Osteocyte (in vitro differentiated cells): ENCODE results near the gene ISG15. TPM values are rescaled to one million over a fixed set of nuclear protein-coding genes. Genes with fewer than 3 reads are reported as not detected.

Source experiments
- DNase-seq: peaks from one replicate; pipeline ENCODE4 v3.0.0; 2021; ENCODE audit warnings: mixed read lengths; ENCODE audit not compliant: unreplicated experiment; ENCODE audit errors: extremely low spot score
- H3K27ac Mint-ChIP-seq: one replicate; pipeline ENCODE4 v1.8.0; 2021; ENCODE audit warnings: mild to moderate bottlenecking, mixed read lengths; ENCODE audit not compliant: unreplicated experiment
- H3K27me3 Mint-ChIP-seq: one replicate; pipeline ENCODE4 v1.8.0; 2021; ENCODE audit warnings: mixed read lengths; ENCODE audit not compliant: unreplicated experiment
- H3K36me3 Mint-ChIP-seq: one replicate; pipeline ENCODE4 v1.8.0; 2021; ENCODE audit warnings: mixed read lengths; ENCODE audit not compliant: unreplicated experiment
- H3K4me1 Mint-ChIP-seq: one replicate; pipeline ENCODE4 v1.8.0; 2021; ENCODE audit warnings: mixed read lengths; ENCODE audit not compliant: unreplicated experiment
- H3K4me3 Mint-ChIP-seq: one replicate; pipeline ENCODE4 v1.8.0; 2021; ENCODE audit warnings: mild to moderate bottlenecking, moderate library complexity, mixed read lengths; ENCODE audit not compliant: unreplicated experiment
- H3K9me3 Mint-ChIP-seq: one replicate; pipeline ENCODE4 v1.8.0; 2021; ENCODE audit warnings: mixed read lengths; ENCODE audit not compliant: unreplicated experiment
- CTCF ChIP-seq: fragments of 200-600 bp; sonication (generic); IDR thresholded peaks from 2 replicates; pipeline ENCODE4 v1.5.0; 2021; ENCODE audit warnings: antibody characterized with exemption, mild to moderate bottlenecking, moderate library complexity
- total RNA-seq: library from RNA; stranded (reverse); gene quantifications from 2 replicates; pipeline ENCODE4 v1.2.1, GENCODE V29; 2021

Gene ISG15
- total RNA-seq, 1 donor from 2014 or later, result 30.6 TPM

GRCh38 chr1:980602-981395 lies 32.5 kb upstream of the ISG15 start:
- H3K27me3 Mint-ChIP-seq, result no peaks in the 10 kb centered on the region
- H3K9me3 Mint-ChIP-seq, result no peaks in the 10 kb centered on the region
- no peak overlapping the region for H3K27ac Mint-ChIP-seq
- H3K36me3 Mint-ChIP-seq, result no peaks in the 10 kb centered on the region
- TF ChIP-seq CTCF, result no peak
- no peak overlapping the region for H3K4me3 Mint-ChIP-seq
- peaks cover 5% of the 10 kb centered on the region for H3K4me1 Mint-ChIP-seq
- DNase-seq, result no peak

GRCh38 chr1:981491-981954 lies 31.8 kb upstream of the ISG15 start:
- Mint-ChIP-seq H3K4me1 (peaks cover 5% of the 10 kb centered on the region), H3K27me3 (no peaks in the 10 kb centered on the region)
- DNase-seq, result no peak

DNA sequence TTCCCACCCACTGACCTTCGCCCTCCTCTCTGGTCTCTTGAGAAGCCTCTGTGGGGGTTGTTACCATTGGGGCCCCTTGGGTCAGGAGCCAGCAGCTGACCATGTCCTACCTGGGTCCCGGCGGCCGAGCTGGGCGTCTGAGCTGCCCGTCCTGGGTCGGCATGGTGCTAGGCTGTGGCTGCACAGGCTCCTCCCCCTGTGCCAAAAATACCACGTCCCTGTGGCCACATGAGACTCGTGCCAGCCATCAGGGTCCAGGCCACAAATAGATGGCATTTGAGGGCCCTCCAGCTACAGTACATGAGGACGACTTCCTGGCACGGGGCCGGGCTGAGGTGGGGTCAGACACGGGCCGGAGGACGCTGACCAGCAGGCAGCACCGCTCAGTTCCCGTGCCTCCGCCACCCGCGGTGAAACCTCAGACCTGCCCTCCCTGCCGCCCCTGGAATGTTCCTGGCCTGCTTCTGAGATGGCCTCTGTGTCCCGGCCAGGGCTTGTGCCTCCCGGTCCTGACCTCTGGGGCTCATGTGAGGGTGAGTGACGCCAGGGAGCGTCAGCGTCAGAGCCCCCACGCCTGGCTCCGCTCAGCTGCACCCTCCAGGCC lies 31.2 kb upstream of the ISG15 start, which contains the start of gene PERM1:
Gene PERM1 (minus strand): TSS at position 139 of the 604 bp plus-strand sequence. CDS start 1,064 bp downstream, outside the sequence.
- no peak for DNase-seq
- H3K27me3 Mint-ChIP-seq, result no peaks in the 10 kb centered on the region
- no peaks in the 10 kb centered on the region for H3K36me3 Mint-ChIP-seq
- H3K27ac Mint-ChIP-seq, result no peak within 1 kb of the TSS
- H3K4me3 Mint-ChIP-seq, result no peak within 1 kb of the TSS
- TF ChIP-seq CTCF, result no peak
- H3K9me3 Mint-ChIP-seq, result no peaks in the 10 kb centered on the region
- peaks cover 5% of the 10 kb centered on the region for H3K4me1 Mint-ChIP-seq

More at GRCh38 chr1:981491-981954, 31.8 kb upstream of the ISG15 start:
- Mint-ChIP-seq H3K4me3 (no peak overlapping the region), H3K36me3 (no peaks in the 10 kb centered on the region), H3K27ac (no peak overlapping the region), H3K9me3 (no peaks in the 10 kb centered on the region)
- no peak for TF ChIP-seq CTCF

DNA sequence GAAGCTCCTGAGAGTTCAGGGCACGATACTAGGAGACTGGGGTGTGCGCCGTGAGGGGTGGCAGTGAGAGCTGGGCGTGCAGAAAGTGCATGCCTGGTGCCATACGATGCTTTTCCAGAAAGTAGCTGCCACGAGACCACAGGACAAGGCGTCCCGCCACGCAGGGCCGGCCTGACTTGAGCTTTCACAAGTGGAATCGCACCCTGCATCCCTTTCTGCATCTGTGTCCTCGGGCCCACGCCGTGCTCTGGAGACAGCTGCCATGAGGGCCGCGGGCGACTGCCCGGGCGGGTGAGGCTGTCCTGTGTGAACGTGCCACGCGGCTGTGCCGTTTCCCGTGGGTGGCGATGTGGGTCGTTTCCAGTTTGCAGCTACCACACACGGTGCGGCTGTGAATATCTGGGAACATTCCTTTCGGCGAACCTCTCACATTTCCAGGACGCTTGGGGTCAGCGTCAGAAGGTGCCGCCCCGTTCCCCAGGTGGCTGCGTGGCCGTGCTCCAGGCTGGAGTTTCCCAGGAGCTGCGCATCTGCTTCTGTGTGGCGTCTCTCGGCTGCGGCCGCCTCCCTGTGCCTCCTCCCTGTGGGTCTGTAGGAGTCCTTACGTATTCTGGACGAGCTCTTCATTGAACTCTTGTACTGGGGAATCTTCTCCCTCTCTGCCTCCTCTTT lies 30.4 kb upstream of the ISG15 start:
- DNase-seq, result no peak
- H3K4me1 Mint-ChIP-seq, result peaks cover 5% of the 10 kb centered on the region
- TF ChIP-seq CTCF, result no peak
- H3K27me3 Mint-ChIP-seq, result no peaks in the 10 kb centered on the region
- no peak overlapping the region for H3K4me3 Mint-ChIP-seq
- H3K27ac Mint-ChIP-seq, result no peak overlapping the region
- H3K9me3 Mint-ChIP-seq, result no peaks in the 10 kb centered on the region
- no peaks in the 10 kb centered on the region for H3K36me3 Mint-ChIP-seq
